Esophagus muscularis mucosa (tissue), 2 donors: ENCODE data around the gene PCYOX1L.

Source experiments
- POLR2A ChIP-seq: fragments of 450-650 bp; IDR thresholded peaks from one replicate; pipeline ENCODE4 v1.6.1; 2017; ENCODE audit warnings: antibody characterized with exemption, moderate library complexity, mild to moderate bottlenecking, low read depth
- POLR2AphosphoS5 ChIP-seq, 2 donors: sonication (generic); formaldehyde crosslinking; IDR thresholded peaks; one replicate each; pipeline ENCODE4 v1.6.1; 2017; ENCODE audit warnings: antibody characterized with exemption in 2 of 2

DNA sequence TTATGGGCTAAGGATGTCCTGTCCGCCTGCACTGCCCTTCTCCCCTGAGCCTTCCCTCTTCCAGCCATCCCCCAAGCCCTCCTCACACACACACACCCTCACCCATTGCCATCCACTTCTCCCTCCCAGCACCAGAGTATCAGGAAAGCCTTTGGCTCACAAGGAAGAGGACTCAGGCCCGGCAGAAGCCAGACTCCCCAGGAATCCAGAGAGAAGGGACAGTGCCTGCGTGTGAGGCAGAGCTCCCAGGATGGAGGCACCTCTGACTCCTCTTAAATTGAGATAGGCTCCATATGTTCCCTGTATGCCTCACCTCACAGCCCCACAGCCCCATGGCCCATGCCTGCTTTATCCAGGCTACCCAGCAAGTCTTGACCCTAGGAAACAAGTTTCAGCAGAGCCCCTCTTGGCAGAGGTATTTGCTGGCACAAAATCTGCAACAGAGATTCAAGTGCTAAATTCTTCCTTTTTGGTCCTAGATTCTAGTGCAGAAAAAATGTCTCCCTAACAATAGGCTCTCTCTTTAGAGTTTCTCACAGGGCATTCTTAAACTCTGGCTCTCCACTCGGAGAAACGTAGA, 20.5 kb downstream of the PCYOX1L start:
- TF ChIP-seq POLR2AphosphoS5 (IDR thresholded peaks at IDR 0.05) = no peak
- no peak for TF ChIP-seq POLR2A
